NCI-H2107 treated with DMSO at 0.1 percent for 48 hours (cell line): ENCODE data around the gene MRPS27.
"Not testable (repeated sequence)": the region's sequence is repeated elsewhere in the genome, so short reads cannot be mapped to it uniquely, and the experiment has no call there.

ENCODE experiments used
- DNase-seq: peaks from one replicate; lab custom pipeline; 2025; ENCODE audit not compliant: unreplicated experiment; lab: John Stamatoyannopoulos, UW

Gene MRPS27

GRCh38 chr5:72172786-72173185 is 147.3 kb downstream of the MRPS27 start:
- no peak for DNase-seq

- DNase-seq: no peak
Observed at GRCh38 chr5:72171667-72172066, 148.4 kb downstream of the MRPS27 start.

GRCh38 chr5:72171181-72171580 is 148.9 kb downstream of the MRPS27 start:
- DNase-seq: not testable (repeated sequence)

- DNase-seq: no peak
Observed at GRCh38 chr5:72170101-72170500, 149.9 kb downstream of the MRPS27 start.
